Subcutaneous adipose tissue (tissue), 4 donors: Measurements from ENCODE around the gene BOC. TPM values are rescaled to one million over a fixed set of nuclear protein-coding genes. Genes with fewer than 3 reads are reported as not detected.

ENCODE experiments used
- CTCF ChIP-seq: fragments of 450-650 bp; IDR thresholded peaks from one replicate; pipeline ENCODE4 v1.5.1; 2016; ENCODE audit warnings: low read depth, mild to moderate bottlenecking, control low read depth, antibody characterized with exemption, moderate library complexity
- total RNA-seq, 4 donors: library from RNA; depleted of rRNA; stranded (reverse); fragments of >200 nt; gene quantifications; one replicate each; pipeline ENCODE4 v1.1.0, GENCODE V29; 2016

BOC gene
- total RNA-seq, 4 donors from 2014 or later, result 15.1 to 46.5 (median 28.4) TPM

GRCh38 chr3:113167825-113168801, 43.2 kb upstream of the BOC start:
- no peak for TF ChIP-seq CTCF

DNA sequence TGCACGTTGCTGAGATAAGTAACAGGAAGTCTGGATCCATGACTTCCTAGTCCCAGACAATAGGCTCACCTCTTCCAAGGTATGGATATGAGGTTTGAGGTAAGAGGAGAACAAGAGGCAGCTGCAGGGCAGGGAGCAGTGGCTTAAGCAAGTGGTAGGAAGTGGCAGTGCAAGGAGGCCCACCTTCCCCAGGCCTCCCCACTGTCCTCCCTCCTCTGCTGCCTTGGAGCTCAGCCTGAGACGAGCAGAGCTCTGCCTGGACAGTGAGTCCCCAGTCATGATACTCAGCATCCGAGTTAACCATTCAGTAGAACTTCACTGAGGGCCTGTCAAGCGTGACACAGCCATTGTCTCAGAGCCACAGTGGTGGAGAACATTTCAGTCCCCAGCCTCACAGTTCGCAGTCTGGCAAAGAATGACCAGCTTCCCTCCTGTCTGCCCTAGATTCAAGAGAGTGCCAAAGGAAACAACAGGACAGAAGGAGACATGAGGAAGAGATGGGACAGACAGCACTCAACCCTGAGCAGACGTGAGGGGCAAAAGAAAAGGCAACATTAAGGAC, 41.4 kb upstream of the BOC start:
- TF ChIP-seq CTCF, result no peak

GRCh38 chr3:113170771-113171170, 40.6 kb upstream of the BOC start:
- no peak for TF ChIP-seq CTCF

DNA sequence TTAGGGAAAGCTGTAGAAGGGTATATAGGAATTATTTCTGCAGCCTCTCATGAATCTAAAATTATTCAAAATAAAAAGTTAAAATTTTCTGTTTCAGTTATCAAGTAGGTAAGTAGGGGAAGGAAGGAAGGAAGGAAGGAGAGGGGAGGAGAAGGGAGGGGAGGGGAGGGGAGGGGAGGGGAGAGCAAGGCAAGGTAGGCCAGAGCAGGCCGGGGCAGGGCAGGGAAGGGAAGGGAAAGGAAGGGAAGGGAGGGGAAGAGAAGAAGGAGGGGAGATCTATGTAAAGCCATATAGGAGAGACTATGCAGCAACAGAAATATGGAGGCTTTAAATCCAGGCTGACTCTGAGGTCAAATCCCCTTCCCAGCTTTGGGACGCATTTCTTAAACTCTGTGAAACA, 38.3 kb upstream of the BOC start:
- TF ChIP-seq CTCF, result no peak

- no peak for TF ChIP-seq CTCF
These were observed 37.1 kb upstream of the BOC start for GRCh38 chr3:113174304-113174703.

DNA sequence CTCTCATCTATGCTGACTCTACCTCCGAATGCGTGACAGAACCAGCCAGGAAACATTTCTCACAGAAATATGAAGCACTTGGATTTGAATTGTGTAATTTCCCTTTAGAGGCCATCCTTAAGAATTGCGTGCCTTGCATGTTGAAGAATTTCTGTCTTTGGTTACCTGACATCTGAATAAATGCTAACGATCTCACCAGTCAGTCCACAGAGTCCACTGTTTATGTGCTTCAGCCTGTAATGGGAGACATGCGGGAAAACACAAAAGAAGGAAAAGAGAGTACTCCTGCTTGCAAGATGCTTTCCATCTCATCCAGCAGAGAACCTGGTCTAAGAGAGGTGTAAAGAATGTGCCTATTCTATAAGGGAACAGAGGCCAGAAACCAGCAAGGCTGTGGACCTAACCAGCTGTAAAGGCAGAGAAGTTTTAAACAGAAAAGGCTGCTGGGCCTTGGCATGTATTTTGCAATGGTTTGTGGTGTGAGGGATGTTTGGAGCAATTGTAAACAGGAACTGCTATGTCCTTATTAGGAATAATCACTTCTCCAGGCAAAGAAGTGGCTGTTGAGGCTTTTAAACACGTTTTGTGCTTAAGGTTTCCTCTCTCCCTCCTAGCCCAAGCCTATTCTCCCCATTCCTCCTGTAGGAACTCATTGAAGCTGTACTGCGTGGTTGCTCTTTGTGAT, 36.4 kb upstream of the BOC start:
- no peak for TF ChIP-seq CTCF

DNA sequence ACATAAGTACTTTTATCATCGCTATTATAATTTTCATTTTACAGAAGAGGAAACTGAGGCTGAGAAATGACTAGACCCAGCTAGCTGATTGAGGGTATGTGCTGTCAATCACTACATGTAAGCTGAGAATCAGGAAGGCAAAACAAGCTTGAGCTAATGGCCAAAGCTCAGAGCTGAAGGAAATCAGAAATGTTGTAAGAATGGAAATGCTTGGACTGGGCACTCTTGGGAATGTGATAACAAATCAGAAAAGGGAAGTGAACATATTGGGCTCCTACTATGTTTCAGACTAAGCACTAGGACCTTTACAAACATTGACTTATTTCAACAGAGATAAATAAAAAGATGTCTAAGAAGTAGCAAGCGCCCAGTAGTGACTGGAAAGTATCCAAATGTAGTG, 33.8 kb upstream of the BOC start:
- no peak for TF ChIP-seq CTCF
